Neuronal stem cell (in vitro differentiated cells): ENCODE results near the gene WDR45.

Source experiments
- DNase-seq: peaks from one replicate; pipeline ENCODE4 v3.0.0-alpha.2; 2013; ENCODE audit warnings: low spot score
- H2AFZ ChIP-seq: one replicate; pipeline ENCODE4 v1.6.1; 2013; ENCODE audit warnings: mild to moderate bottlenecking, low read length, inconsistent platforms
- H2AK5ac ChIP-seq: 2 replicates; pipeline ENCODE4 v1.6.1; 2013; ENCODE audit warnings: low read depth, mild to moderate bottlenecking, inconsistent platforms, low read length, moderate library complexity, mixed read lengths
- H2BK120ac ChIP-seq: 2 replicates; pipeline ENCODE4 v1.6.1; 2013; ENCODE audit warnings: low read depth, mild to moderate bottlenecking, inconsistent platforms, low read length, moderate library complexity, mixed read lengths
- H2BK12ac ChIP-seq: one replicate; pipeline ENCODE4 v1.6.1; 2013; ENCODE audit warnings: low read length, inconsistent platforms
- H2BK15ac ChIP-seq: 2 replicates; pipeline ENCODE4 v1.6.1; 2013; ENCODE audit warnings: mild to moderate bottlenecking, low read length, inconsistent platforms, mixed read lengths
- H2BK5ac ChIP-seq: one replicate; pipeline ENCODE4 v1.6.1; 2013; ENCODE audit warnings: inconsistent platforms, mild to moderate bottlenecking, low read length, moderate library complexity
- H3K14ac ChIP-seq: one replicate; pipeline ENCODE4 v1.6.1; 2013; ENCODE audit warnings: low read length, inconsistent platforms
- H3K18ac ChIP-seq: 2 replicates; pipeline ENCODE4 v1.6.1; 2013; ENCODE audit warnings: low read length, inconsistent platforms
- H3K23ac ChIP-seq: 2 replicates; pipeline ENCODE4 v1.6.1; 2013; ENCODE audit warnings: low read depth, mild to moderate bottlenecking, mixed read lengths, low read length, inconsistent platforms; ENCODE audit not compliant: poor library complexity
- H3K27ac ChIP-seq: replicated peaks from 3 replicates; pipeline ENCODE4 v1.5.1; 2013; ENCODE audit warnings: low read length, inconsistent platforms
- H3K27me3 ChIP-seq, 3 experiments: 2 replicates each; pipeline ENCODE4 v1.6.1; 2013; ENCODE audit warnings: low read length in 3 of 3, mild to moderate bottlenecking in 2 of 3, inconsistent platforms in 1 of 3, low read depth in 1 of 3, mixed read lengths in 1 of 3, moderate library complexity in 1 of 3; ENCODE audit not compliant: control insufficient read depth in 3 of 3, insufficient read depth in 3 of 3
- H3K36me3 ChIP-seq, 2 donors: replicated peaks in 1 of 2; 2 replicates each; pipeline ENCODE4 v1.6.1; 2013; ENCODE audit warnings: low read length in 2 of 2; ENCODE audit not compliant: control insufficient read depth in 2 of 2, insufficient read depth in 2 of 2
- H3K4ac ChIP-seq: 2 replicates; pipeline ENCODE4 v1.6.1; 2013; ENCODE audit warnings: inconsistent platforms, mild to moderate bottlenecking, low read length, moderate library complexity
- H3K4me1 ChIP-seq, 2 donors: 1 replicate in 1 of 2; 2 replicates in 1 of 2; pipeline ENCODE4 v1.6.1; 2013; ENCODE audit warnings: low read length in 2 of 2, low read depth in 1 of 2; ENCODE audit not compliant: control insufficient read depth in 2 of 2, insufficient read depth in 1 of 2
- H3K4me2 ChIP-seq: one replicate; pipeline ENCODE4 v1.6.1; 2013; ENCODE audit warnings: mild to moderate bottlenecking, low read length, inconsistent platforms; ENCODE audit not compliant: insufficient read depth, poor library complexity, severe bottlenecking
- H3K4me3 ChIP-seq, 2 donors: 2 replicates each; pipeline ENCODE4 v1.5.1; 2013; ENCODE audit warnings: low read length in 2 of 2, mild to moderate bottlenecking in 2 of 2, inconsistent platforms in 1 of 2, moderate library complexity in 1 of 2
- H3K79me1 ChIP-seq: one replicate; pipeline ENCODE4 v1.6.1; 2013; ENCODE audit warnings: low read depth, mild to moderate bottlenecking, inconsistent platforms, low read length, moderate library complexity
- H3K9ac ChIP-seq: one replicate; pipeline ENCODE4 v1.6.1; 2013; ENCODE audit warnings: mild to moderate bottlenecking, low read depth, low read length, inconsistent platforms; ENCODE audit not compliant: poor library complexity
- H3K9me3 ChIP-seq, 2 donors: replicated peaks in 1 of 2; 2 replicates each; pipeline versions ENCODE3 to v1.6.1; 2013; ENCODE audit warnings: low read length in 2 of 2, mild to moderate bottlenecking in 2 of 2, inconsistent platforms in 1 of 2, low read depth in 1 of 2, mixed read lengths in 1 of 2, moderate library complexity in 1 of 2; ENCODE audit not compliant: control insufficient read depth in 2 of 2, insufficient read depth in 1 of 2
- H4K8ac ChIP-seq: one replicate; pipeline ENCODE4 v1.6.1; 2013; ENCODE audit warnings: low read depth, mild to moderate bottlenecking, inconsistent platforms, low read length, moderate library complexity
- H4K91ac ChIP-seq: one replicate; pipeline ENCODE4 v1.6.1; 2013; ENCODE audit warnings: low read length, low read depth, mild to moderate bottlenecking, inconsistent platforms; ENCODE audit not compliant: poor library complexity
- WGBS, 2 donors: extraction: QIAGEN DNeasy Blood & Tissue Kit; methylation state at CpG; one replicate each; pipeline ENCODE4 v1.1.7; 2013; ENCODE audit warnings: missing lambda C conversion rate in 2 of 2, mixed read lengths in 1 of 2; ENCODE audit not compliant: insufficient read length in 2 of 2, insufficient replicate concordance in 1 of 2; ENCODE audit errors: extremely low coverage in 2 of 2; 5-methylcytosine and 5-hydroxymethylcytosine counted together

Gene WDR45

GRCh38 chrX:49120091-49120490 lies 40.4 kb upstream of the WDR45 start:
- Histone ChIP-seq H3K27ac (no peak overlapping the region), H3K36me3 (peaks cover 10 to 46% of the 10 kb centered on the region in 2 donors), H2BK120ac (no peak overlapping the region), H2BK5ac (no peak overlapping the region), H2BK12ac (no peak overlapping the region), H2AK5ac (no peak overlapping the region), H3K4ac (no peak overlapping the region), H3K18ac (no peak overlapping the region), H3K4me3 (no peak overlapping the region), H3K4me2 (no peak overlapping the region), H3K4me1 (peaks cover 0 to 2% of the 10 kb centered on the region in 2 donors), H3K9ac (no peak overlapping the region), H2AFZ (no peak overlapping the region), H3K23ac (no peak overlapping the region), H3K27me3 (no peaks in the 10 kb centered on the region), H3K9me3 (no peaks in the 10 kb centered on the region), H4K8ac (no peak overlapping the region), H3K14ac (no peak overlapping the region), H4K91ac (no peak overlapping the region), H3K79me1 (peaks cover 1% of the 10 kb centered on the region), H2BK15ac (no peak overlapping the region)
- no peak for DNase-seq
- WGBS, 2 donors, result no CpG with 5 or more reads among the region's 1 CpG

GRCh38 chrX:49117581-49117980 lies 37.9 kb upstream of the WDR45 start:
- no peaks in the 10 kb centered on the region for H3K27me3 ChIP-seq
- no peaks in the 10 kb centered on the region for H3K9me3 ChIP-seq
- no peak overlapping the region for H4K91ac ChIP-seq
- no peak overlapping the region for H2BK120ac ChIP-seq
- no peak for DNase-seq
- no peak overlapping the region for H2BK15ac ChIP-seq
- H3K14ac ChIP-seq, result no peak overlapping the region
- H3K4ac ChIP-seq, result no peak overlapping the region
- no peak overlapping the region for H3K4me3 ChIP-seq
- H3K9ac ChIP-seq, result no peak overlapping the region
- H4K8ac ChIP-seq, result no peak overlapping the region
- H3K79me1 ChIP-seq, result peaks cover 1% of the 10 kb centered on the region
- H3K18ac ChIP-seq, result no peak overlapping the region
- H3K4me2 ChIP-seq, result no peak overlapping the region
- H2BK5ac ChIP-seq, result no peak overlapping the region
- H2AK5ac ChIP-seq, result no peak overlapping the region
- H3K23ac ChIP-seq, result no peak overlapping the region
- H3K4me1 ChIP-seq, result peaks cover 0 to 1% of the 10 kb centered on the region in 2 donors
- no CpG with 5 or more reads among the region's 6 CpGs for WGBS, 2 donors
- H2AFZ ChIP-seq, result no peak overlapping the region
- H2BK12ac ChIP-seq, result no peak overlapping the region
- no peak overlapping the region for H3K27ac ChIP-seq
- peaks cover 13 to 63% of the 10 kb centered on the region in 2 donors for H3K36me3 ChIP-seq

- H4K8ac ChIP-seq, result no peak overlapping the region
- H2BK5ac ChIP-seq, result no peak overlapping the region
- no peak overlapping the region for H4K91ac ChIP-seq
- no peak overlapping the region for H3K27ac ChIP-seq
- H3K4ac ChIP-seq, result no peak overlapping the region
- no peak overlapping the region for H2BK120ac ChIP-seq
- H3K9me3 ChIP-seq, result no peaks in the 10 kb centered on the region
- no peak overlapping the region for H2BK15ac ChIP-seq
- no peak overlapping the region for H2AFZ ChIP-seq
- no peak overlapping the region for H2BK12ac ChIP-seq
- peaks cover 0 to 8% of the 10 kb centered on the region in 2 donors for H3K4me1 ChIP-seq
- H3K79me1 ChIP-seq, result no peaks in the 10 kb centered on the region
- no peak overlapping the region for H3K14ac ChIP-seq
- H3K23ac ChIP-seq, result no peak overlapping the region
- no peak overlapping the region for H3K4me2 ChIP-seq
- H3K36me3 ChIP-seq, result peaks cover 13 to 66% of the 10 kb centered on the region in 2 donors
- no peak overlapping the region for H3K18ac ChIP-seq
- H3K27me3 ChIP-seq, result no peaks in the 10 kb centered on the region
- no CpG with 5 or more reads among the region's 5 CpGs for WGBS, 2 donors
- DNase-seq, result no peak
- H3K4me3 ChIP-seq, result no peak overlapping the region
- no peak overlapping the region for H2AK5ac ChIP-seq
- H3K9ac ChIP-seq, result no peak overlapping the region
Observed at GRCh38 chrX:49116716-49117115, 37.0 kb upstream of the WDR45 start.

GRCh38 chrX:49116076-49116475 lies 36.4 kb upstream of the WDR45 start:
- no peaks in the 10 kb centered on the region for H3K9me3 ChIP-seq
- no CpG with 5 or more reads among the region's 8 CpGs for WGBS, 2 donors
- H3K23ac ChIP-seq, result no peak overlapping the region
- no peaks in the 10 kb centered on the region for H3K79me1 ChIP-seq
- no peak overlapping the region for H2AK5ac ChIP-seq
- no peak overlapping the region for H3K14ac ChIP-seq
- no peak overlapping the region for H2BK5ac ChIP-seq
- H2BK15ac ChIP-seq, result no peak overlapping the region
- H4K91ac ChIP-seq, result no peak overlapping the region
- H3K4ac ChIP-seq, result no peak overlapping the region
- H4K8ac ChIP-seq, result no peak overlapping the region
- DNase-seq, result no peak
- no peak overlapping the region for H3K4me2 ChIP-seq
- no peak overlapping the region for H2BK120ac ChIP-seq
- no peak overlapping the region for H2AFZ ChIP-seq
- peaks cover 10 to 61% of the 10 kb centered on the region in 2 donors for H3K36me3 ChIP-seq
- no peak overlapping the region for H2BK12ac ChIP-seq
- no peak overlapping the region for H3K27ac ChIP-seq
- no peak overlapping the region for H3K18ac ChIP-seq
- peaks cover 0 to 8% of the 10 kb centered on the region in 2 donors for H3K4me1 ChIP-seq
- H3K27me3 ChIP-seq, result no peaks in the 10 kb centered on the region
- H3K9ac ChIP-seq, result no peak overlapping the region
- no peak overlapping the region for H3K4me3 ChIP-seq
